Colonic mucosa (tissue), 4 donors: ENCODE data around the gene SNAPC4. TPM values are rescaled to one million over a fixed set of nuclear protein-coding genes. Genes with fewer than 3 reads are reported as not detected.

Source experiments
- DNase-seq: peaks from one replicate; pipeline ENCODE4 v3.0.0-alpha.2; 2020
- H3K27ac ChIP-seq: fragments of 200-600 bp; one replicate; pipeline ENCODE4 v1.8.0; 2021
- H3K27me3 ChIP-seq: fragments of 200-600 bp; one replicate; pipeline ENCODE4 v1.8.0; 2021
- H3K36me3 ChIP-seq: fragments of 200-600 bp; one replicate; pipeline ENCODE4 v1.8.0; 2021
- H3K4me1 ChIP-seq: fragments of 200-600 bp; one replicate; pipeline ENCODE4 v1.8.0; 2021; ENCODE audit warnings: mild to moderate bottlenecking
- H3K4me3 ChIP-seq: fragments of 200-600 bp; one replicate; pipeline ENCODE4 v1.8.0; 2021
- H3K9ac ChIP-seq, 2 donors: one replicate each; pipeline ENCODE4 v1.7.0; 2013; ENCODE audit warnings: control low read depth in 2 of 2, low read depth in 2 of 2, low read length in 2 of 2
- H3K9me3 ChIP-seq: fragments of 200-600 bp; one replicate; pipeline ENCODE4 v1.8.0; 2021
- CTCF ChIP-seq: fragments of 200-600 bp; IDR thresholded peaks from one replicate; pipeline ENCODE4 v1.8.0; 2022; ENCODE audit warnings: antibody characterized with exemption, mild to moderate bottlenecking
- intact Hi-C: fragments of 100-400 bp; cut with DNase I; formaldehyde crosslinking; loops from one replicate; pipeline ENCODE4 v1.14.1; 2022
- total RNA-seq, 2 donors: library from RNA; stranded (reverse); fragmentation: NEBNext Ultra II Directional in 1 of 2; extraction: Animal tissue kit (Norgen Biotek cat#: 25700) in 1 of 2; gene quantifications; one replicate each; pipeline ENCODE4 v1.2.1, GENCODE V29; 2021
- donor health status: healthy.
- donor health status: DM: no; HTN: no; CAD: no.
- donor health status: DM: no; HTN: no; CAD: no.

Gene SNAPC4
- total RNA-seq, 2 donors from 2014 or later, result 6.0 to 9.7 TPM

- intact Hi-C loops, result no loop called here
- H3K4me1 ChIP-seq, result no peaks in the 10 kb centered on the region
- H3K9me3 ChIP-seq, result no peaks in the 10 kb centered on the region
- no peak for DNase-seq
- H3K4me3 ChIP-seq, result no peak overlapping the region
- no peak overlapping the region for H3K27ac ChIP-seq
- H3K36me3 ChIP-seq, result no peaks in the 10 kb centered on the region
- H3K9ac ChIP-seq, result no peak overlapping the region
- TF ChIP-seq CTCF, result no peak
- H3K27me3 ChIP-seq, result no peaks in the 10 kb centered on the region
Observed at GRCh38 chr9:136383436-136383835, 16.5 kb downstream of the SNAPC4 start.

GRCh38 chr9:136381966-136382513, 17.9 kb downstream of the SNAPC4 start:
- Histone ChIP-seq H3K4me3 (no peak overlapping the region), H3K27me3 (no peaks in the 10 kb centered on the region), H3K9me3 (no peaks in the 10 kb centered on the region), H3K9ac (no peak overlapping the region), H3K36me3 (no peaks in the 10 kb centered on the region), H3K27ac (no peak overlapping the region), H3K4me1 (no peaks in the 10 kb centered on the region)
- DNase-seq, result no peak
- TF ChIP-seq CTCF, result no peak
- intact Hi-C loops, result no loop called here

DNA sequence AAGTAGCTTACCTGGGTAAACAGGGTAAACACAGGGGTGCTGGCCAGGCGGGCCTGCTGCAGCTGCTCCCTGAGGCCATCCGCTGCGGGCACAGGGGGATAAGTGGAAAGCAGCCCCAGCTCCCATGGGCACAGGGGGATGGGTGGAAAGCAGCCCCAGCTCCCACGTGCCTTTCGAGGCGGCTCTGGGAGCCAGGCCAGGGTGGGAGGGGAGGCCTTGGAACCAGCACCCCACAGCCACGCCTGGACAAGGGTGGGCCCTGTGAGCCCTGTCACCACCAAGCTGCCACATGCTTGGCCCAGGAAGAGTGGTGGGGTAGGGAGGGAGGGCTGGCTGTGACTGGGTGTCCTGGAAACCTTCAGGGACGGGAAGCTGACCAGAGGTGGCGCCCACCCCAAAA, 18.7 kb downstream of the SNAPC4 start:
- TF ChIP-seq CTCF, result no peak
- Histone ChIP-seq H3K9ac (no peak overlapping the region), H3K27me3 (no peaks in the 10 kb centered on the region), H3K36me3 (no peaks in the 10 kb centered on the region), H3K4me3 (no peak overlapping the region), H3K4me1 (no peaks in the 10 kb centered on the region), H3K9me3 (no peaks in the 10 kb centered on the region), H3K27ac (no peak overlapping the region)
- intact Hi-C loops, result no loop called here
- DNase-seq, result no peak

DNA sequence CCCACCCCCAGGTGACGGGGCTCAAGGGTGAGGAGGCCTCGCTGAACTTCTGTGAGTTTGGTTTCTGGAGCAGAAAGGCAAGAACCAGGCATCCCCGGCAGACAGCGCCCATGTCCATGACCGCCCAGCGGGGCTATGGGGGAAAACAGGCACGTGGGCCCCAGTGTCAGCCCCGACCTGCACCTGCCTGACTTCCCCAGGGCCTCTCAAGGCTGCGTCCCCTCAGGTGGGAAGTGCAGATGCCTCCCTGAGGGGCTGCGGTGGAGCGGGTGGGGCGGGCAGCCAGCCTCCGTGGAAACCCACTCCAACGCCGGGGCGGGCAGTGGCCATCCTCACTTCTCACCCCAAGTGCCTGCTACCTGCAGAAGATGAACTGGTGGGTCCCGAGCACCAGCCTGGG, 19.6 kb downstream of the SNAPC4 start:
- no peak for DNase-seq
- Histone ChIP-seq H3K27me3 (no peaks in the 10 kb centered on the region), H3K27ac (no peak overlapping the region), H3K4me1 (no peaks in the 10 kb centered on the region), H3K36me3 (no peaks in the 10 kb centered on the region), H3K9me3 (no peaks in the 10 kb centered on the region), H3K9ac (no peak overlapping the region), H3K4me3 (no peak overlapping the region)
- TF ChIP-seq CTCF, result no peak
- intact Hi-C loops, result no loop called here

DNA sequence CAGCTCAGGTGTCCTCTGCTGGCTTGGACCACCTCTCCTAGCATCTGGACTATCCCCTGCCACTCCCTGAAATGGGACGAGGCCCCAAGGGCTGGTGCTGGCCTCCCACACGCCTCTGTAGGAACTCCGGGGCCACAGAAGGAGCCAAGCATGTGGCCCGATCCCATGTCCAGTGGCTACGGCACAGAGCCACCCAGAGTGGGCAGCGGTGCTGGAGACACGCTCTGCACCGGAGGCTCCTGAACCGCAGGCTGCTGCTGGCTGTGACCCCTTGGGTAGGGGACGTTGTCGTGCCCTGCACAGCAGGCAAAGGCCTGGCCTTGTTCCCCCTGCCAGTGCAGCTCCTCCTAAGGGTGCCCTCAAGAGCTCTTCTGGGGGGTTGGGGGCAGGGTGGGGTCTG, 20.1 kb downstream of the SNAPC4 start:
- intact Hi-C loops, result no loop called here
- Histone ChIP-seq H3K9me3 (no peaks in the 10 kb centered on the region), H3K9ac (no peak overlapping the region), H3K27me3 (no peaks in the 10 kb centered on the region), H3K4me1 (no peaks in the 10 kb centered on the region), H3K36me3 (no peaks in the 10 kb centered on the region), H3K4me3 (no peak overlapping the region), H3K27ac (no peak overlapping the region)
- DNase-seq, result no peak
- TF ChIP-seq CTCF, result no peak
